GM21529 (cell line): ENCODE data around the gene ZBTB22.

Experiments used
- ATAC-seq: cut with Tn5 transposase; IDR thresholded peaks from one replicate; pipeline ENCODE4 v1.9.1; 2021; ENCODE audit not compliant: unreplicated experiment

Gene ZBTB22

GRCh38 chr6:33305052-33305451 lies 12.5 kb downstream of the ZBTB22 start:
- no peak for ATAC-seq

- no peak for ATAC-seq
Measured at GRCh38 chr6:33304216-33304615, 13.3 kb downstream of the ZBTB22 start.

- ATAC-seq = no peak
Measured at GRCh38 chr6:33301877-33302276, 15.7 kb downstream of the ZBTB22 start.

GRCh38 chr6:33299237-33299944 lies 18.2 kb downstream of the ZBTB22 start:
- peak; percentile 74 for ATAC-seq

DNA sequence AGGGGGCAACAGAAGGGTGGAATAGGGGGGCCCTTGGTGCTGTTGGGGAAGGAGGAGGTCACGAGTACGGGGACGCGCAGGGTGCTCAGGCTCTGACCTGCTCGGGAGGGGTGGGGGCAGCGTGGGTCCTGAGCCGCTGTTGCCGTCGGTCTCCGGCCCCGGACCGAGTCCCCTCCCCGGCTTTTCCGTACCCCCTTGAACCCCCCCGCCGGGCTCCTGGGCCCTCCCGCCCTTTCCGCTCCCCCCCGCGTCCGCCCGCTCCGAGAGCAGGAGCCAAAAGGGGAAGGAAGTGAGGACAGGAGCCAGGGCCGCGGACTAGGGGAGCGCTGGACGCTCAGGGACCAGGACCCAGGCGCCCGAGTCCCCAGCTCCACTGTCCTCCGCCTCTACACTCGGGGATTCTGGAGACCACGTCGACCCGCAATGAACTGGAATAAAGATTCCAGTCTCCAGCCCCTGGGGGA lies 18.7 kb downstream of the ZBTB22 start, which contains the start of gene RGL2:
TSS of gene RGL2 (minus strand) at position 170 of the 464 bp plus-strand sequence. CDS start 332 bp downstream, outside the sequence.
- peak; percentile 37 for ATAC-seq

- ATAC-seq = no peak
Measured at GRCh38 chr6:33297956-33298772, 19.4 kb downstream of the ZBTB22 start.

DNA sequence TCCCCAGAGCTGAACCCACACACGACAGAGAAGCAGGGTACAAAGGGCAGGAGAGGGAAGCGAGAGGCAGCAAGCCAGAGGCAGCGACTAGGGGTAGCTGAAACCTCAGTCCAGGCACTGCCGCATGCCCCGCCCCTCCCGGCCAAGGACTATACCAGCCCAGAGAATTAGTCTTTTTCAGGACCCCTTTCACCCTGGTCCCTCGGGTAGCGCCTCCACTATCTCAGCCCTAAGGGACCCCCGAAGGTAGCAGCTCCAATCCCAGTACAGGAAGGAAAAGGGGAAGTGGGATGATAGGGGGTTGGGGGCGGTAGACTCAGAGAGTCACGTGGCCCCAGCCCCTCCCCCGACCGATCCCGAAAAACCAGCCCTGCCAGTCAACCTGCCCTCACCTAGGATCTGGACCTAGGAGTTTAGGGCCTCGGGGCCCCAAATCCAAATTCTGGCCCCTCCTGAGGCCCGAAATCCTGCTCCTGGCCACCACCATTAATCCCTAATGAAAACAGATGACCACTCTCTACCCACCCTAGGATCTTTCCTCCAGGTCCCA lies 20.1 kb downstream of the ZBTB22 start:
- no peak for ATAC-seq

DNA sequence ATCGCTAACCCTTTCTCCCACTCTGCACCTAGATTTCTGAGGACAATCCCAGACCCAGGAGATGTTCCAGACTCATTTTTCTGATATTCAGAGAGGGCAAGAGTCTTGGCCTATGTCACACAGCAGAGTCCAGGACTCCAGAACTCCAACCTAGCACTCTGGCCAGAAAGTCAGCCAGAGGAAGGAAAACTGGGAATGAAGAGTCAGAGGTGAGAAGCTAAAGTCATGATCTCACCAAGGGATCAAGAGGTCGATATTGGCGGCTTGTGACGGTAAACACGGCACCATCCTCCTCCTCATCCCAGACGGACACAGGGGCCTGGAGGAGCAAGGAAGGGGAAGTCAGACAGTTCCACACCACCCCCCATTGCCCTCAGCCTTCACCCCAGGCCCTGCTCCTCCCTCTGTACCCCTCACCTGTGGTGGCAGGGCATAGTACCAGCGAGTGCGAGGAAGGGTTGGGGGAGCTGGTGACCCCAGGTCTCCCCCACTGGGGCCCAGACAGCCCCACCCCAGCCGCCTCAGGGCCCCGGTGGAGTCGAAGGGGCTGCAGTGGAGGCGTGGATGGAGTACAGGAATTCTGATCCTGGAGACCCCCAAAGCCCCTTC lies 20.6 kb downstream of the ZBTB22 start:
- ATAC-seq = no peak

- no peak for ATAC-seq
Measured at GRCh38 chr6:33295621-33296369, 21.7 kb downstream of the ZBTB22 start.

DNA sequence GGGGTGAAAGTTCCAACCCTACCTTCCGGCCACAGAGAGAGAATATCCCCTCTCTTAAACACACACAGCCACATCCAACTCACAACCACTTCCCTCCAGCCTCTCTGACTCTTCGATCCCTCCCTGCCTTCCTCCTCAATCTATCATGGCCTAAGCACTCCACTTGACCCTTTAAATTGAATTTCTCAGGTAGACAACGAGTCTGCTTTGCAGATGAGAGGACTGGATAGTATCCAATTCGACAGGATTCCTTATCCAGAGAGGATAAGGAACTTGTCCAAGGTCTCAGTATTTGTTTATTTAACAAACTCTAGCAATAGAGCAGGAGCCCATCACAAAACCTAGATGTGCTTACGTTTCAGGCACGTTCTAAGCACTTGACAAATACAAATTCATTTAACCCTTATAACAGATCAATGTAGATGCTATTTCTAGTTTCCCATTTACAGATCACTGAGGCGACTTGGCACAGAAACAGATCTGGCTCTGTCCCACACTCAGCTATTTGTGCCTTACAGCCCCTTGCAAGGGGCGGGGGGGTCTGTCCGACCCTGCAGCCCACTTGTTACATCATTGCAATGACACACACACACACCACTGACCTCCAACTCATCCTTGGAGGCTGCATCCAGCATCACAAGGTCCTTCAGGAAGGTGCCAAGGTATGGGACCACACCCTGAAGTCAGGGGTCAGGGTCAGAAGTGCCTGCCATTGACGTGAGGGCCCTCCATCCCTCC lies 23.3 kb downstream of the ZBTB22 start:
- ATAC-seq = no peak

DNA sequence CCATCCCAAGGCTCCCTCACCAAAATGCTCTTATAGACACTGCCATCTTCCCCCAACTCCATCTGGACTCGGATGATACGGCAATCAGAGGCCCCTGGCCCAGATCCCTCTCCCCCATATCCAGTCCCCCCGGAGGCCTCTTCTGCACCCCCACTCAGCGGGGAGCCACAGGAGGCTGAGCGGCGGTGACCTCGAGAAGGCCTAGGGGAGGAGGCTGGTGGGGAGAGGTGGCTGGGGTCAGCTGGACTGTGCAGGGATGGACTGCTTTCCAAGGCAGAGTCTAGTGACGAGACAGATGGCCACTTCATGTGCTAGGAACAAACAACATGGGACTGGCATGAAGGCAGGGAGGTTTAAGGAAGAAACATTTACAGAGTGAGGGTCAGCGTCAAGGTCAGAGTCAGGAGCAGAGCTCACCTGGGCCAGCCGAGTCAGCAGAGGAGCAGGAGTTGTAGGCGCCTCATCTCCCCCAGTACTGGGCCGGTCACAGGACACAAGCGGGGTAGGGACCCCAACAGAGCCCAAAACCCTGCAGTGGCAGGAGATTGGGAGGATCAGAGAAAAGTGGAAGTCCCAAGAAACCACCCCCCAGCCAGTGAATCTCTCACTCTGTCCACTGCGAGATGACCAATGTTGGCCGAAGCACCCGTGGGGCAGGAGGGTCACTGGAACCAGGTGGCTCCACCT lies 24.4 kb downstream of the ZBTB22 start:
- ATAC-seq = no peak

- no peak for ATAC-seq
Measured at GRCh38 chr6:33290459-33290858, 27.1 kb downstream of the ZBTB22 start.

DNA sequence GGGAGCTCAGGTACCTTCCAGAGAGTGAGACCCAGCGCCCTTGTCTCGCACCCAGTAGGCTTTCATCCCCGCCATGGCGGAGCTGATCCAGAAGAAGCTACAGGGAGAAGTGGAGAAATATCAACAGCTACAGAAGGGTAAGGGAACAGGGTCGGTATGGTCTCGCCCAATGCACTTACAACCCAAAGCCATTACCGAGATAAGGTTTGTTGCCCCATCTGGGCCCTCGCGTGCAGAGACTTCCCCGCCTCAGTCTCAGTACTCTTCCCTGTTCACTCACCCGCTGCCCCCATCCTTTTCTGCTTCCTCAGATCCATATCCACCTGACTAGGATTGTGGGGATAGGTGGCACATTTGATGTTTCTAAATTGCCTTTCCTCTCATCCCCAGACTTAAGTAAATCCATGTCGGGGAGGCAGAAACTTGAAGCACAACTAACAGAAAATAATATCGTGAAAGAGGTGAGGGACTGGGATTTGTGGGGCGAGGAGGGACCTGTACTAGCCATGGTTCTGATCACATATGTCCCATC lies 27.7 kb downstream of the ZBTB22 start:
- peak; percentile 11 for ATAC-seq

GRCh38 chr6:33288921-33289783 lies 28.4 kb downstream of the ZBTB22 start, which contains the start of the genes PFDN6 and WDR46:
Gene PFDN6 (plus strand): TSS chr6:33289601. CDS start chr6:33289857, 256 bp downstream.
Gene WDR46 (minus strand): TSS chr6:33289239. CDS start chr6:33289170, 69 bp downstream.
- ATAC-seq = peak; percentile 84

DNA sequence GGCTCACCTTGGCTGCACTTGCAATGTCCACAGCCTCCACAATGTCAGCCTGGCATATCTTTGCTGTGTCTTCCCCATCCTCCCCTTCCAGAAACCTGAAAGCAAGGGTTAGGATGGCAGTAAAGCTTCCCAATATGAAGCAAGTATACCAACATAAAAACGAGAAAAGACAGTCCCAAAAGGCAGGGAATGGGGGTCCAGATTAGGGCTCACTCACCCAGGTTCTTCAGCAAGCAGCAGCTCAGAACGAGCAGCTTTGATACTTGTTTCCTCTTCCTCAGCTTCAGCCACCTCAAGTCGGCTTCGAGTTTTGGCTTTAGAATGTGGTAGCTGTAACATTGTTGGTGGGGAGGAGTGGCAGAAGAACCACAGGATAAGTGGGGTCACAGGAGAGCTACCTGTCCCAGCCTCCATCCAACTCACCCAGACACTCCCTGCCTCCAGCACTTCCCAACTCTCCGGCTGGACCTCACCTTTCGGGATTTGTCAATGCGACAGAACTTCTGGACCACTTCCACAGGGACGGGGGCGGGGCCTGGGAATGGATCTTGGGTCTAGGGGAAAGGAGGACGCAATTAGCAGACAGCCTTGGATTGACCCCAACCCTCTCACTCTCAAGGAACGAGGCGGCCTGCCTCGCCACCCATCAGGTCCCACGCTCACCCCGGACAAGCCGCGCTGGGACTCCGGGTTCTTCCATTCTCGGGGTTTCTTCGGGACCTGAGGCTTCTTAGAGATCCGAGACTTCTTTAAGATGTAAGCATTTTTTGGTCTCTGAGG lies 29.2 kb downstream of the ZBTB22 start:
- no peak for ATAC-seq

- no peak for ATAC-seq
Measured at GRCh38 chr6:33286946-33287914, 30.3 kb downstream of the ZBTB22 start.
